B cell (primary cell): ENCODE data around the gene NOL4L.

Source experiments
- CTCF ChIP-seq: fragments of 200-600 bp; IDR thresholded peaks from one replicate; pipeline ENCODE4 v1.8.0; 2022; ENCODE audit warnings: antibody characterized with exemption, mild to moderate bottlenecking
- EZH2 ChIP-seq: IDR thresholded peaks from 2 replicates; pipeline ENCODE4 v1.6.1; 2012; ENCODE audit warnings: borderline replicate concordance, low read depth, mild to moderate bottlenecking, moderate library complexity, low read length; ENCODE audit not compliant: insufficient read depth, poor library complexity, severe bottlenecking

GRCh38 chr20:32411955-32412706, 173.0 kb downstream of the NOL4L start:
- TF ChIP-seq CTCF (no peak), EZH2 (no peak)
